GM19395 (cell line): ENCODE measurements around the gene MYO1G.

ENCODE experiments used
- ATAC-seq: cut with Tn5 transposase; IDR thresholded peaks from one replicate; pipeline ENCODE4 v1.9.1; 2021; ENCODE audit warnings: mild to moderate bottlenecking, moderate library complexity; ENCODE audit not compliant: unreplicated experiment

MYO1G gene

DNA sequence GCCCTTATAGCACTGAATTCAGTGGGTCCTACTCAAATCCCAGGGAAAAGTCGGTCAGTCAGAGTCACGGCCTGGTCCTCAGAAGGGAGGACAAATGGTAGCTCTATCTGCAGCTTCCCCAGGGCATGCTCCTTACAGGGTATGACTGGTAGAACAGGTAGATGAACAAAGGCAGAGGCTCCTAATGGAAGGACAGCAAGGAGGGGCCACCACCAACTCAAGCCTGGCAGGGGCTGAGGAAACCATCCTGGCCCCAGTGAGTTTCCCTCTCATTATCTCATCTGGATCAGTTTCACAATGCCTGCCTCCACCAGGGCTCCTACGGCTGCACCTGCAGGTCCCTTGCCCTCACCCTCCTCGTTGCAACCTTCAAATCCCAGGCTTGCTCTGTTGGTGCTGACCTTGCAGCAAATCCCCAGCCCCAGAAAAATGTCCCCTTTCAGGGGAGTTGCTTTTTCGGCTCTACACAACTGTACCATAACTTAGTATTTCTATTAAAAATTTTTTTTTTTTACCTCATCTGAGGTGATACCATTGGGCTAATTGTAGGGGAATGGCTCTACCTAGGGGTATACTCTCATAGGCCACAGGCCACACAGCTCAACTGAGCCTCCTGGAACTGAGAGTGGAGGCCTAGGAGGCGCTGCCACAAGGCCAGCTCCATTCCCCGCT lies 2.4 kb upstream of the MYO1G start:
- ATAC-seq = no peak

GRCh38 chr7:44980393-44981034 lies 1.7 kb upstream of the MYO1G start:
- peak; percentile 52 for ATAC-seq

DNA sequence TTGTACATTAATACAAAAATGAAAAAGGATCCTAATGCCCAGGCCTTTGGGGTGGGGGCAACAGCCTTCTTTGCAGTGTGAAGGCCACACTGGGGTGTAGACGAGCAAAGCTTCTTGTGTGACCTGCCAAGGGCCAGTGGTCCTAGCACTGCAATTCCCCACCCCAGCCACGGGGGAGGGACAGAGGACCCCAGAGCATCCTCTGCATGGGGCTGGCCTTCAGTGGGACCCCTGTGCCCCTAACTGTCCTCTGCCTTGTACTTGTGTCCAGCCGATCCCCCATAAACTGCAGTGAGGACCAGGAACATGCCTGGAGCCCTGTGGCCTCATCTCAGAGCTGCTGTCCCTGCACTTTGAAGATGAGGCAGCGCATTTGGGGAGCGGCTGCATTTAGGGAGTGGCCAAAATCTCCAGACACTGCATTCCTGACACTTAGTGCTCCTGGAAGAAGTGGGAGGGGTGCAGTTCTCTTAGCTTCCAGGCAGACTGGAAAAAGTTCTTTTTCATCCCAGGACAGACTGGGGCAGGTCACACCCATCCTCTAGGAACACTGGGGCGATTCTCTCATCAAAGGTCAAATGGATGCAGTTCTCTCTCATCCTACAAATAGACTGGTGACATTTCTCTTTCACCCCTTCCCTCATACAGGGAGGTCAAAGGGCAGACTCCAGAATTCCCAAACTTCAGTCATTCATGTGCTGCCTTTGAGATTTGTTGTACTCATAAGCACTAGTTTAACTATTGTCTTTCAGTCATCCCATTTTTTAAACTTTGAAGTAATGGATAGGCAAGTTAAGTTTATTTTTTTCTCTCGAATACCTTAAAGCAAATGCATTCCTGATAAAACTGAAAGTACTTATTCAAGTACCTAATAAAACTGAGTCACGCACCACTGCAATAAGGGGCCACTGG lies 922 bp upstream of the MYO1G start:
- ATAC-seq = no peak

DNA sequence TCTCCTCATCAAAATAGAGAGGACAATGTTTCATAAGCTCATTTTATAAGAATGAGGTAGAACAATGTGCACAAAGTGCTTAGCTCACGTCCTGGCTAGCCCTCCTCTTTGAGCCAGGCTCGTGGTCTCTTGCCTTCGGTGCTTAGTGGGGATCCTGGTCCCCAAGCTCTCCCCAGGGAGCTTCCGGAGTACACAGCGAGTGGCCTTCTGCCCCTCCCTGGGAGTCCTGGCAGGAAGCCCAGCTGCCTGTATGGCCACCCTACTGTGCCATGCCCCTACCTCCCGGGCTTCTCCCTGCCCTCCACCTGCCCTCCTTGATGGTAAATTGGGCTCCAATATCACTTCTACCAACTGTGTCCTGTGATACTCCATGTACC lies 868 bp downstream of the MYO1G start:
- ATAC-seq = no peak

DNA sequence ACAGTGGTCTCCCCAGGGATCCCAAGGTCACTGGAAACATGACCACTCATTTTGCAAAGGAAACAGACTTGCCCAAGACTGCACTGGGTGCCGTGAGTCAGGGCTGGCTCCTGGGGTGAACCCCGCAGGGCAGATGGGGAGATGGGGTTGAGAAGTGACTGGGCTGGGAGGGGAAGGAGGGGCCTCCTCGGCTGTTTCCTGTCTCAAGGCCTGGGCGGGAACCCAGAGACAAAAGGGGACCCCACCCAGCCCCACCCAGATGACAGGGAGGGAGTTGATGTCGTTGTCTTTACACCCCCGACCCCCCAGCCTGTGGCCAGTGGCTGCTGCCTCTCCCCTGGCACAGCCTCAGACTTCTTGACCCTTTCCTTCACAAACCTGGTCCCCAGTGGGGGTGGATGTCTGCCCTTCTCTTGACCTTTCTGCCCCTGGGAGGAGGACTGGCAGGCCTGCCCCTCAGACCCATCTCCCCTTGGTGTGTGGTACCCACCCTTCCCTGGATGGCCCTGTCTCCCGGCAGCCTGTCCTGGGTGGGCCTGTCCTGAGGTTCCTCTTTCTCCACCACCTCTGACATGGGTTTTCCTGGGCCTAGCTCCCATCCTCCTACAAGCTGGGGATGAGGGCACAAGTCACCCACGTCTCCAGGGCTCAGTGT lies 1.4 kb downstream of the MYO1G start:
- no peak for ATAC-seq

DNA sequence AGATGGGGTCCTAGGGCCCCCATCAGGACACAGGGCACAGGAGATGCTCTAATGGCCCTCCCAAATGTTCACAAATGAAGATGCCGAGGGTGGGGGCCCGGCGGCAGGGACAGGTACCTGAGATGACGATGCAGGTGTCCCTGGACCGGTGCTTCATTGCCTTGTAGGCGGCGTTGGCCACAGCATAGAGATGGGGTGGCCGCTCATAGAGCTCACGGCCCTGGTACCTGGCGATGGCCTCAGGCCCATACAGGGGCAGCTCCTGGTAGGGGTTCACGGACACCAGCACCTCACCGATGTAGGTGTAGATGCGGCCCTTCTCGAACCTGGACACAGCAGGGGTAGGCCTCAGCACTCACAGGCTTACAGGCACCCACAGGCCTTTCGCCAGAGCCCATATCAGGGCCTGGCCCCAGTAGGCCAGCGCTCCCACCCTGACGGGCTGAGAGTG lies 2.0 kb downstream of the MYO1G start:
- no peak for ATAC-seq

GRCh38 chr7:44976040-44976745 lies 2.6 kb downstream of the MYO1G start:
- ATAC-seq = no peak

- ATAC-seq = no peak
These were observed 3.3 kb downstream of the MYO1G start for GRCh38 chr7:44975331-44976039.

GRCh38 chr7:44974549-44974948 lies 4.3 kb downstream of the MYO1G start:
- ATAC-seq = no peak

GRCh38 chr7:44973610-44974401 lies 5.0 kb downstream of the MYO1G start:
- no peak for ATAC-seq

- ATAC-seq = no peak
These were observed 6.3 kb downstream of the MYO1G start for GRCh38 chr7:44972562-44972961.

- ATAC-seq = no peak
These were observed 6.8 kb downstream of the MYO1G start for GRCh38 chr7:44971902-44972441.

- ATAC-seq = no peak
These were observed 7.5 kb downstream of the MYO1G start for GRCh38 chr7:44971188-44971901.

GRCh38 chr7:44970523-44971051 lies 8.2 kb downstream of the MYO1G start:
- no peak for ATAC-seq

- no peak for ATAC-seq
These were observed 8.9 kb downstream of the MYO1G start for GRCh38 chr7:44969701-44970522.

- ATAC-seq = no peak
These were observed 9.6 kb downstream of the MYO1G start for GRCh38 chr7:44969049-44969700.
